HepG2 (cell line): ENCODE measurements around the gene HES7. TPM values are rescaled to one million over a fixed set of nuclear protein-coding genes. Genes with fewer than 3 reads are reported as not detected.

ENCODE experiments used
- CENPX ChIP-seq: sonication (generic); formaldehyde crosslinking; IDR thresholded peaks from 2 replicates; pipeline ENCODE4 v1.9.0; 2021; ENCODE audit warnings: mild to moderate bottlenecking, missing genetic modification reagents, moderate library complexity
- ETV5 ChIP-seq: IDR thresholded peaks from 2 replicates; pipeline ENCODE4 v1.6.1; 2018; ENCODE audit warnings: missing biosample characterization, missing genetic modification reagents, inconsistent platforms, borderline replicate concordance
- KMT2B ChIP-seq: IDR thresholded peaks from 2 replicates; pipeline ENCODE4 v1.6.1; 2016; ENCODE audit warnings: missing genetic modification reagents, missing compliant biosample characterization
- TFDP2 ChIP-seq: sonication (generic); formaldehyde crosslinking; IDR thresholded peaks from 2 replicates; pipeline ENCODE4 v1.4.0; 2020; ENCODE audit warnings: missing genetic modification reagents
- ZMYM3 ChIP-seq: sonication (generic); formaldehyde crosslinking; IDR thresholded peaks from 2 replicates; pipeline ENCODE4 v1.5.1; 2020; ENCODE audit warnings: mild to moderate bottlenecking, missing genetic modification reagents
- ZNF142 ChIP-seq: sonication (generic); formaldehyde crosslinking; IDR thresholded peaks from 2 replicates; pipeline ENCODE4 v1.4.0; 2020; ENCODE audit warnings: missing genetic modification reagents
- polyA plus RNA-seq, 8 experiments: library from polyadenylated mRNA; depleted of rRNA in 3 of 8; stranded (reverse) in 7 of 8; unstranded in 1 of 8; fragments of >200 nt; fragmentation: Illumina TruSeq in 4 of 8; extraction: Trizol in 4 of 8; gene quantifications; 2 replicates each; pipeline versions ENCODE4 v1.2.1 to v1.2.3, GENCODE V29; 2011 to 2016; ENCODE audit warnings: low read depth in 4 of 8, missing spikeins in 1 of 8, mixed read lengths in 1 of 8; ENCODE audit not compliant: insufficient read depth in 1 of 8
- total RNA-seq, 5 experiments: library from RNA; depleted of rRNA; stranded (reverse); fragments of >200 nt; fragmentation: Illumina TruSeq; extraction: Trizol; gene quantifications; 2 replicates each; pipeline ENCODE4 v1.2.3, GENCODE V29; 2016; ENCODE audit warnings: low read depth in 1 of 5

The HES7 gene
- total and polyA plus RNA-seq, 2 of the 13 experiments (the other 11 are each of a cell fraction or from before 2014, with no cell fraction given) = not detected

- TF ChIP-seq ZNF142 (CRISPR knock-in tag) (no peak), ETV5 (CRISPR knock-in tag) (no peak), TFDP2 (CRISPR knock-in tag) (no peak), CENPX (CRISPR knock-in tag) (no peak), ZMYM3 (CRISPR knock-in tag) (no peak), KMT2B (no peak)
Measured at GRCh38 chr17:8159032-8159400, 35.1 kb upstream of the HES7 start (continued).
